HG02885 (cell line): ENCODE data around the gene PDE4D.
"Not testable (repeated sequence)": the region's sequence is repeated elsewhere in the genome, so short reads cannot be mapped to it uniquely, and the experiment has no call there.

Source experiments
- ATAC-seq: cut with Tn5 transposase; IDR thresholded peaks from one replicate; pipeline ENCODE4 v1.9.1; 2021; ENCODE audit warnings: mild to moderate bottlenecking; ENCODE audit not compliant: unreplicated experiment, poor library complexity

PDE4D gene

GRCh38 chr5:59594118-59594517, 299.4 kb downstream of the PDE4D start:
- ATAC-seq, result not testable (repeated sequence)

DNA sequence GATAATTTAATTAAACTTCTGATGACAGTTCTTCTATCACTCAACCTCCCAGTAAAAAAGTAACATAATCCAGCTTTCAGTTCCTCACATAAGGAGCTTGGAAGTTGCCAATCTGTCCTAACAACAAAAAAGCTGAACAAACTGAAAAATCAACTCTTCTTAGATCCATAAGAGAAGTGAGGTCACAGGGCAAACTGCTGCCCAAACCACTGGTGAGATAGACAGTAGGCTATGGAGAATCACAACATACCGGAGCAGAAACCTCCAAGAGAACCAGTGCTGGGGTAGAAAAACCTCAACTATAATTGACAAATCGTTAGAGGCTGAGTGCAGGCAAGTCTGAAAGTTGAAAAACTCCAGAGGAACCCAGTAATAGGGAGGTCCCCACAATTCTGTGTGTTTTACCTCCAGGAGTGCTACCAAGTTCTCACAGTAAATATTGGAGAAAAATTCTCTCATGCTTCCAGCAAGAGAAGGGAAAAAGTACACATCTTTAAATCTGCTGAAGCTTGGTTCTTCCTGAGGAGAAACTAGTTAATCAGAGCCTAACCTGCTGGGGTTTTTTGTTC, 300.0 kb downstream of the PDE4D start:
- no peak for ATAC-seq

- no peak for ATAC-seq
These were observed 301.4 kb downstream of the PDE4D start for GRCh38 chr5:59592101-59592500.

GRCh38 chr5:59591162-59591561, 302.4 kb downstream of the PDE4D start:
- peak; percentile 84 for ATAC-seq

DNA sequence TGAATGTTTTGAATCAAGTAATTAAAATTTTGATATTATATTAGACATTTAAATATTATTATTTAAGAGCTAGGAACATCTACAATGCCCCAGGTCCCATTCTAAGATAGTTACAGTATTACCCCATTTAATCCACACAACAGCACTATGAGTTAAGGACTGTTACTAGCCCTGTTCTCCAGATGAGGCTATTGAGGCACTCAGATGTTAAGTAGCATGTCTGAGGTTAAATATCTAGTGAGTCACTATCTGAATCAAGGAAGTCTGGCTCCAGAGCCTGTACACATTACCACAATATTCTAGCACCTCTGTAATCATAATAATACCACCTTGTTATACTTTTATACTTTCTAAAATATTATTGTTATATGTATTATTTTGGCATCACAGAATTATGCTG, 304.6 kb downstream of the PDE4D start:
- no peak for ATAC-seq

- ATAC-seq, result no peak
These were observed 305.8 kb downstream of the PDE4D start for GRCh38 chr5:59587489-59588337.

GRCh38 chr5:59586841-59587240, 306.7 kb downstream of the PDE4D start:
- no peak for ATAC-seq

GRCh38 chr5:59584858-59585846, 308.4 kb downstream of the PDE4D start:
- no peak for ATAC-seq

GRCh38 chr5:59583810-59584562, 309.5 kb downstream of the PDE4D start:
- no peak for ATAC-seq

GRCh38 chr5:59583151-59583809, 310.2 kb downstream of the PDE4D start:
- no peak for ATAC-seq

GRCh38 chr5:59582746-59583145, 310.8 kb downstream of the PDE4D start:
- ATAC-seq, result no peak

GRCh38 chr5:59579824-59580167, 313.7 kb downstream of the PDE4D start:
- no peak for ATAC-seq

DNA sequence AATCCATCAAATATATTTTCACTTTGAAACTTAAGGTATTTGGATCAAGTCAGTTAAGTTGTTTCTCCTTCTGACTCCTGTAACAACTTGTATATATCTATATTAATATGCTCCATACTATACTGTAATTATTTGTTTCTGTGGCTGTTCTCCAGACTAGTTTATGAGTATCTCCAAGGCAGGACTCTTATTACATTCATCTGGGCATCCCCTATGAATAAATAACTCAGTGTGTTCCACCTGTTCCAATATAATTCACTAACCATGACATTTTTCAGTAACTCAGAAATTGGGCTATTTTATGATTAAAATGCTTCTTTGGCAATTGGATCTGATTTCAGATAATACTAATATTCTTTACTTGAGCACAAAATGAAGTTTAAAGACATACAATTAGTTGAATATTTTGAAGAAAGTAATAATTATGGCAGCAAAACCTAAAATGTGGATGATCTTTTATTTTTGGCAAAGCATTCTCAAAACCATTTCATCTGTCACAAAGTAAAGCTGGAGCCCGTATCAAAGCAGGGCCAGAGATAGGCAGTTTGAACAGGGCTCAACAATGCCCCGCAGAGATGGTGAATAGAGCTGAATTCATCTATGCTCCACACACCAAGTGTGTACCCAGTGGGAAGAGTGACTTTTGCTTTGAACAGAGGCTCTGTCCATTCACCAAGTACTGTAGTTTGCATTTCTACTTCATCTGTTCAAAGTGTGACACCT, 314.3 kb downstream of the PDE4D start:
- ATAC-seq, result no peak

DNA sequence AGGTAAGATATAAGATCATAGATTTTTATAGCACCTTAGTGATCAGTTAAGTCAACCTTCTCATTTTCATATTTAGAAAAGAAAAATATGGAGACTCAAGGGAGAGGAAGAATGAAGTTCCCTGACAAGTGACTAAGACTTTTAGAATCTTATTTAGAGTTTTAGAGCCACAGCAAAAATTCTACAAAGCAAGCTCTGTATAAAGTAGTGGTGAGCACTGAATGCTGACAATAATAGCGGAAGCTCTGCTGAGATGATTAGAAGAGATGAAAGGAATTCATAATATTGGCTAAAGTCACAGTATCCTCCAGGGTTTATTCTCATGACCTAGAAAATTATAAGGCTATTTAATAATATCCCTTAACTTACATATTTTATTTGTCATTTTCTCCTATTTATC, 316.0 kb downstream of the PDE4D start:
- ATAC-seq, result no peak

DNA sequence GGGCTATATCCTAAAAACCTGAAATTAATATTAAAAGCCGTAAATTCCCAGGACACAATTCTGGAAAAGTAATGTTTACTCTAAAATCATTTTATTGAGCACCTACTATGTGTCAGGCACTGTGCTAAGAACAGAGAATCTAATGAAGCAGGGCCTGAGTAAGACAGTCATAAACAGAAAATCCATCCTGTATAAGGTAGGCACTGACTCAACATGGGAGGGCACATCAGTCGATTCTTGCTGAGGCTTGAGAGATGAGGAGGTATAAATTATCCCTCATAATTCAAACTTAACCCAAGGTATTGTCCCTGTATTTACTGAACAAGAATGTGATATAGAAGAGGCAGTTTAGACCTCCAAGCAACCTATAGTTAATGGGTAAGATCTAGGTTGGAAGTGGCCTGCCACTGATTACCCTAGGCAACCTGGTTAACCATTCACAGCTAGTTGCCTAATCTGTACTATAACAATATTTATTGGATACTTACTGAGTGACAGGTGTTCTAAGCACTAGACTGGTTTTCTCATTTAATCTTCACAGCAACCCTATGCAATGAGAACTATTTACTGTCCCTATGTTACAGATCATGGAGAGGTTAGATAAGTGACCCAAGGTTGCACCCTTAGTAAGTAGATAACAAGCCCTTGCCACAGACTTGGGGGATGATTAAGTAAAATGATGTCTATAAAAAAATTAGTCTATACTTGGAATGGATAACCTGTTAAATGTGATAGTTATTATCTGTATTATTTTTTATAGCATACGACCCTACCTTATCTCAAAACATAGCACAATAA, 317.7 kb downstream of the PDE4D start:
- ATAC-seq, result no peak

GRCh38 chr5:59573509-59573908, 320.0 kb downstream of the PDE4D start:
- ATAC-seq, result not testable (repeated sequence)

DNA sequence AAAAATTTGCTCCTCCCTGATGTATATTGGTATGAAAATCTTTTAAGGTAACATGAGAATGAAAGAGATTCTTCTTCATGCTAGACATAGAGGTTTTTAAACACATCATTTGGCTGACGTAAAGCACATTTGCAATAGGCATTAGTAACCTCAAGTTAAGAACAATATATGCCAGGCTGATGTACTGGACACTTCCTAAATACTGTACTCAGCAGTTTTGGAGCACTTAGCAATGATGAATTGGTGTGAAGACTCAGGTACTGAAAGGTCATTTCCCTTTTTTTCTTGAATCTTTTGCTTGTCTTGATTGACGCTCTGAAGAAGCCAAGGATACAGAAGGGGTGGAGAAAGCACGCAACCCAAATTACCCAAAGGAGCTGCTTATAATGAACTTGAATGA, 322.5 kb downstream of the PDE4D start:
- ATAC-seq, result no peak

GRCh38 chr5:59569608-59570334, 323.8 kb downstream of the PDE4D start:
- no peak for ATAC-seq
